Ishikawa (cell line): ENCODE measurements around the gene GIMAP5.

ENCODE experiments used
- CEBPB ChIP-seq: IDR thresholded peaks from 2 replicates; pipeline ENCODE4 v1.6.1; 2012
- CREB1 ChIP-seq: IDR thresholded peaks from 2 replicates; pipeline ENCODE4 v1.6.1; 2012; ENCODE audit warnings: low read depth
- EGR1 ChIP-seq: IDR thresholded peaks from 2 replicates; pipeline ENCODE4 v1.6.1; 2012
- EP300 ChIP-seq: IDR thresholded peaks from 2 replicates; pipeline ENCODE4 v1.6.1; 2012; ENCODE audit warnings: borderline replicate concordance
- FOXM1 ChIP-seq: IDR thresholded peaks from 2 replicates; pipeline ENCODE4 v1.6.1; 2012; ENCODE audit warnings: low read depth, borderline replicate concordance
- MAX ChIP-seq: IDR thresholded peaks from 2 replicates; pipeline ENCODE4 v1.6.1; 2012
- NFIC ChIP-seq: IDR thresholded peaks from 2 replicates; pipeline ENCODE4 v1.6.1; 2012
- RAD21 ChIP-seq: IDR thresholded peaks from 2 replicates; pipeline ENCODE4 v1.6.1; 2012; ENCODE audit warnings: low read depth
- REST ChIP-seq: IDR thresholded peaks from 2 replicates; pipeline ENCODE4 v1.6.1; 2012; ENCODE audit warnings: low read depth, mild to moderate bottlenecking
- TAF1 ChIP-seq: IDR thresholded peaks from 2 replicates; pipeline ENCODE4 v1.6.1; 2012; ENCODE audit warnings: low read depth, mild to moderate bottlenecking
- TCF12 ChIP-seq: IDR thresholded peaks from 2 replicates; pipeline ENCODE4 v1.6.1; 2012; ENCODE audit warnings: low read depth
- TEAD4 ChIP-seq: IDR thresholded peaks from 2 replicates; pipeline ENCODE4 v1.6.1; 2012
- USF1 ChIP-seq: IDR thresholded peaks from 2 replicates; pipeline ENCODE4 v1.6.1; 2012
- YY1 ChIP-seq: IDR thresholded peaks from 2 replicates; pipeline ENCODE4 v1.6.1; 2012; ENCODE audit warnings: low read depth
- ZBTB7A ChIP-seq: IDR thresholded peaks from 2 replicates; pipeline ENCODE4 v1.6.1; 2012; ENCODE audit warnings: low read depth

The GIMAP5 gene

GRCh38 chr7:150716368-150716767 is 20.9 kb upstream of the GIMAP5 start, which contains the start of gene GIMAP1:
Gene GIMAP1 (plus strand): TSS chr7:150716613. CDS start chr7:150719048, 2,435 bp downstream.
- TF ChIP-seq REST (no peak), EP300 (no peak), EGR1 (no peak), YY1 (no peak), TEAD4 (no peak), MAX (no peak), USF1 (no peak), CREB1 (no peak), RAD21 (no peak), FOXM1 (no peak), CEBPB (no peak), ZBTB7A (no peak), TCF12 (no peak), TAF1 (no peak), NFIC (no peak)

- no peak for TF ChIP-seq NFIC
- no peak for TF ChIP-seq MAX
- no peak for TF ChIP-seq REST
Observed at GRCh38 chr7:150716939-150717338, 20.3 kb upstream of the GIMAP5 start.

GRCh38 chr7:150717814-150718420 is 19.3 kb upstream of the GIMAP5 start:
- TF ChIP-seq ZBTB7A (no peak), YY1 (no peak), FOXM1 (no peak), NFIC (no peak)

- TF ChIP-seq NFIC (no peak), REST (no peak), FOXM1 (no peak), EP300 (no peak), TCF12 (no peak), EGR1 (no peak), TEAD4 (no peak), USF1 (no peak), RAD21 (no peak), MAX (no peak), YY1 (no peak), ZBTB7A (no peak), TAF1 (no peak), CREB1 (no peak), CEBPB (no peak)
Observed at GRCh38 chr7:150719436-150719835, 17.8 kb upstream of the GIMAP5 start.
